HEK293 (cell line): Measurements from ENCODE around the gene LY6G5B.

ENCODE experiments used
- CTCF ChIA-PET: fragments of 350-600 bp; formaldehyde crosslinking; extraction: SDS; loops from one replicate; lab custom pipeline; 2021; ENCODE audit warnings: antibody characterized with exemption; lab: Yijun Ruan, JAX
- POLR2A ChIA-PET: fragments of 300-600 bp; formaldehyde crosslinking; extraction: SDS; loops from one replicate; lab custom pipeline; 2020; ENCODE audit warnings: antibody characterized with exemption, inconsistent platforms; lab: Yijun Ruan, JAX
- H3K27ac ChIP-seq: fragments of 200-500 bp; sonication (Bioruptor generic); 2 replicates; pipeline ENCODE4 v1.5.1; 2014; ENCODE audit warnings: low read depth, low read length, control low read depth, inconsistent platforms; ENCODE audit errors: extremely low read depth
- H3K36me3 ChIP-seq, 2 experiments: fragments of 200-500 bp in 1 of 2; sonication (Bioruptor generic) in 1 of 2; 1 replicate in 1 of 2; 2 replicates in 1 of 2; pipeline ENCODE4 v1.5.1; 2014 to 2017; ENCODE audit warnings: inconsistent platforms in 2 of 2, low read length in 2 of 2; ENCODE audit not compliant: control insufficient read depth in 2 of 2, insufficient read depth in 1 of 2
- H3K4me1 ChIP-seq: fragments of 200-500 bp; sonication (Bioruptor generic); 2 replicates; pipeline ENCODE4 v1.5.1; 2014; ENCODE audit warnings: mild to moderate bottlenecking, low read length, inconsistent platforms; ENCODE audit not compliant: control insufficient read depth, insufficient read depth
- H3K4me3 ChIP-seq: 2 replicates; pipeline ENCODE4 v1.5.1; 2011; ENCODE audit warnings: low read depth, mild to moderate bottlenecking, control low read depth, low read length, moderate library complexity
- H3K9me3 ChIP-seq: fragments of 200-500 bp; sonication (Bioruptor generic); 2 replicates; pipeline ENCODE4 v1.5.1; 2014; ENCODE audit warnings: low read depth, low read length, inconsistent platforms; ENCODE audit not compliant: control insufficient read depth, insufficient read depth
- PATZ1 ChIP-seq: fragments of 450-650 bp; formaldehyde crosslinking; IDR thresholded peaks from 2 replicates; pipeline ENCODE4 v1.5.1; 2016; ENCODE audit warnings: missing biosample characterization, missing genetic modification characterization
- TRIM28 ChIP-seq: IDR thresholded peaks from 2 replicates; pipeline ENCODE4 v1.6.1; 2011; ENCODE audit warnings: low read length, control low read depth, borderline replicate concordance
- ZBTB20 ChIP-seq: fragments of 450-650 bp; formaldehyde crosslinking; IDR thresholded peaks from 2 replicates; pipeline ENCODE4 v1.5.1; 2016; ENCODE audit warnings: missing biosample characterization, missing genetic modification characterization
- ZBTB48 ChIP-seq: fragments of 450-650 bp; formaldehyde crosslinking; IDR thresholded peaks from 2 replicates; pipeline ENCODE4 v1.5.1; 2016; ENCODE audit warnings: missing biosample characterization, missing genetic modification characterization
- ZIC2 ChIP-seq: fragments of 450-650 bp; formaldehyde crosslinking; IDR thresholded peaks from 2 replicates; pipeline ENCODE4 v1.5.1; 2016; ENCODE audit warnings: missing biosample characterization, missing genetic modification characterization
- ZNF10 ChIP-seq: fragments of 450-650 bp; formaldehyde crosslinking; IDR thresholded peaks from 2 replicates; pipeline ENCODE4 v1.5.1; 2017; ENCODE audit warnings: missing biosample characterization, missing genetic modification characterization
- ZNF16 ChIP-seq: fragments of 450-650 bp; formaldehyde crosslinking; IDR thresholded peaks from 2 replicates; pipeline ENCODE4 v1.5.1; 2016; ENCODE audit warnings: low read depth, missing biosample characterization, missing genetic modification characterization
- ZNF169 ChIP-seq: fragments of 450-650 bp; formaldehyde crosslinking; IDR thresholded peaks from 2 replicates; pipeline ENCODE4 v1.5.1; 2016; ENCODE audit warnings: missing biosample characterization, missing genetic modification characterization
- ZNF24 ChIP-seq: fragments of 450-650 bp; formaldehyde crosslinking; IDR thresholded peaks from 2 replicates; pipeline ENCODE4 v1.5.1; 2016; ENCODE audit warnings: missing biosample characterization, missing genetic modification characterization
- ZNF366 ChIP-seq: fragments of 450-650 bp; formaldehyde crosslinking; conservative IDR thresholded peaks from 2 replicates; pipeline ENCODE4 v1.5.1; 2016; ENCODE audit warnings: missing biosample characterization, missing genetic modification characterization
- ZNF529 ChIP-seq: fragments of 450-650 bp; formaldehyde crosslinking; IDR thresholded peaks from 2 replicates; pipeline ENCODE4 v1.5.1; 2017; ENCODE audit warnings: missing genetic modification characterization, missing biosample characterization; ENCODE audit not compliant: insufficient replicate concordance
- ZNF549 ChIP-seq: fragments of 450-650 bp; IDR thresholded peaks from 2 replicates; pipeline ENCODE4 v1.5.1; 2018; ENCODE audit warnings: missing biosample characterization, missing genetic modification characterization, mild to moderate bottlenecking, inconsistent platforms, moderate library complexity
- ZNF664 ChIP-seq: fragments of 450-650 bp; formaldehyde crosslinking; IDR thresholded peaks from 2 replicates; pipeline ENCODE4 v1.5.1; 2016; ENCODE audit warnings: missing biosample characterization, missing genetic modification characterization
- ZNF692 ChIP-seq: fragments of 450-650 bp; formaldehyde crosslinking; IDR thresholded peaks from 2 replicates; pipeline ENCODE4 v1.5.1; 2016; ENCODE audit warnings: missing biosample characterization, missing genetic modification characterization
- ZNF701 ChIP-seq: fragments of 450-650 bp; formaldehyde crosslinking; IDR thresholded peaks from 2 replicates; pipeline ENCODE4 v1.5.1; 2016; ENCODE audit warnings: missing biosample characterization, missing genetic modification characterization
- ZNF792 ChIP-seq: fragments of 450-650 bp; formaldehyde crosslinking; IDR thresholded peaks from 2 replicates; pipeline ENCODE4 v1.5.1; 2016; ENCODE audit warnings: missing biosample characterization, missing genetic modification characterization
- ZNF830 ChIP-seq: fragments of 450-650 bp; IDR thresholded peaks from 2 replicates; pipeline ENCODE4 v1.5.0; 2018; ENCODE audit warnings: missing biosample characterization, missing genetic modification characterization, low read depth, mild to moderate bottlenecking, moderate library complexity

The LY6G5B gene

GRCh38 chr6:31645325-31645724 is 24.5 kb upstream of the LY6G5B start:
- TF ChIP-seq ZIC2 (tag by site-specific recombination) (no peak), ZNF10 (tag by site-specific recombination) (no peak), ZBTB48 (no peak), ZNF792 (tag by site-specific recombination) (no peak), TRIM28 (no peak), PATZ1 (no peak)
- TF ChIP-seq, all 188 proteins: peak for 0
- ChIA-PET CTCF (interaction anchor here (0.5 kb wide), 1 partner anchor 548 kb away, joined by 3 read pairs; no protein-coding TSS in a partner anchor), POLR2A (interaction anchor here (0.7 to 3.5 kb wide), 5 partner anchors 10 to 23 kb away, joined by 3 to 13 read pairs (median 3); partner anchors contain the start of gene APOM)
- no peaks in the 10 kb centered on the region for H3K9me3 ChIP-seq
- no peaks in the 10 kb centered on the region for H3K4me1 ChIP-seq
- no peak overlapping the region for H3K27ac ChIP-seq
- H3K36me3 ChIP-seq = peaks cover 63 to 95% of the 10 kb centered on the region in 2 experiments
- no peak overlapping the region for H3K4me3 ChIP-seq

GRCh38 chr6:31651602-31652191 is 18.1 kb upstream of the LY6G5B start:
- TF ChIP-seq ZNF549 (tag by site-specific recombination) = no peak
- no peak for TF ChIP-seq ZNF529 (tag by site-specific recombination)
- TF ChIP-seq ZNF701 (tag by site-specific recombination) = no peak
- no peak for TF ChIP-seq ZNF169 (tag by site-specific recombination)
- TF ChIP-seq ZBTB48 = peak; percentile 88
- no peak for TF ChIP-seq ZNF830 (tag by site-specific recombination)
- no peak for TF ChIP-seq ZNF16 (tag by site-specific recombination)
- TF ChIP-seq ZNF24 = no peak
- 0 out of 2 replicates have a peak, but pooled peaks have one; percentile 30 for TF ChIP-seq ZNF366 (tag by site-specific recombination)
- no peak for TF ChIP-seq ZNF692
- peak; percentile 85; the same call in 1 of the 2 replicates for TF ChIP-seq ZBTB20 (tag by site-specific recombination)
- TF ChIP-seq ZNF664 (tag by site-specific recombination) = no peak
- H3K27ac ChIP-seq = peak overlapping the region; percentile 87
- no peaks in the 10 kb centered on the region for H3K9me3 ChIP-seq
- H3K4me3 ChIP-seq = peak overlapping the region; percentile 85
- H3K4me1 ChIP-seq = 0 out of 2 replicates have a peak, but pooled peaks cover 6% of the 10 kb centered on the region
- ChIA-PET CTCF (interaction anchor here (0.7 to 2.4 kb wide), 9 partner anchors 9 to 154 kb away, joined by 3 to 16 read pairs (median 3); partner anchors contain the start of genes C6orf47 and GPANK1), POLR2A (interaction anchor here (0.6 to 7.7 kb wide), 20 partner anchors 9 to 212 kb away, joined by 3 to 180 read pairs (median 8); partner anchors contain the start of genes ABHD16A, ATP6V1G2, C6orf47 and CLIC1)
- H3K36me3 ChIP-seq = peaks cover 39 to 58% of the 10 kb centered on the region in 2 experiments
